ENCODE results near the gene PHLDB1.
"Not testable (repeated sequence)": the region's sequence is repeated elsewhere in the genome, so short reads cannot be mapped to it uniquely, and the experiment has no call there.

The PHLDB1 gene

DNA sequence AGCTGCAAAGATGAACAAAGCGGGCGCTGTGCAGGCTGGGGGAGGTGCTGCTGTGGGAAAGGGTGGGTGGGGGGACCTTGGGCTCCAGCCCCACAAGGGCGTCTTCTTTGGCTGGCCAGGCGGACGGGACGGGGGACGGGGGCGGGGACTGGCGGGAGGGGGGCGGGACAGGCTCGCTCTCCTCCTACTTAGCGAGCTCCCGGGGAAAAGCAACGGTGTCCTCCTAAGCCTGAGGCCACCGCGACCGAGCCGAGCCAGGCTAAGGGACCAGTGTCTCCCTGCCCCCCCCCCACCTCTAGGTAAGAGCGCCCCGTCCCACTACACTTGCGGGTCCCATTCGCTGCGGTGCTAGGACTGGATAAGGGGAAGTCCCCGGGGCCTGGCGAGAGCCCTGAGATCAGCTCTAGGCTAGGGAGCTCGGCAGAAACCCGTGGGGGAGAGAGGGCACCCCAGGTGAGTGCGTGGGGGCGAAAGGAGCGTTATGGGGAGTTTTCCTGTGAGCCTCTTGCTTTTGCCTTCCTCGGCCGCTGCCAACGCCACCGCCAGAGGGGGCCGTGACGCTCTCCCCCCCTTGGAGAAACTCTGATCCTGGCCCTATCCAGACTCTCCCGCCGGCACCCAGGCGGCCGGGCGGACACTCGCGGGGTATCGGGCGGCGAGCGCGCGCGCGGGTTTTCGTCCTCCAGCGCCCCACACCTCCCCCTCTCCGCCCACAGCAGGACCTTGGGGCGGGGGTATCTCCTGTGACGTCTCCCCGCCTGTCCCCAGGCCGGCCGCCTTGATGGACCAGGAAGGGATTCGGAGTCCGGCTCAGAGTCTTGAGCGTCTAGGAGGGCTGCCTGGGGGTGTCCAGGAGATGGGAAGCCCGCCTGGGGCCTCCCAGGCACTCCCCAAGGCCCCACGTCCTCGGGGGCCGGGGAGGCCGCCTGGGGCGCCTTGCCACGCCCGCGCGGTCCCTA is at the start of gene PHLDB1:
PHLDB1 (plus strand) TSS at position 215 of the 959 bp plus-strand sequence. CDS start 6,222 bp downstream, outside the sequence.
- no peak for DNase-seq

GRCh38 chr11:118560806-118561205 is 46.6 kb upstream of the PHLDB1 start:
- DNase-seq: no peak

- no peak for DNase-seq
Observed at GRCh38 chr11:118565051-118565450, 42.4 kb upstream of the PHLDB1 start.

- DNase-seq: no peak
Observed at GRCh38 chr11:118569670-118570069, 37.7 kb upstream of the PHLDB1 start.

DNA sequence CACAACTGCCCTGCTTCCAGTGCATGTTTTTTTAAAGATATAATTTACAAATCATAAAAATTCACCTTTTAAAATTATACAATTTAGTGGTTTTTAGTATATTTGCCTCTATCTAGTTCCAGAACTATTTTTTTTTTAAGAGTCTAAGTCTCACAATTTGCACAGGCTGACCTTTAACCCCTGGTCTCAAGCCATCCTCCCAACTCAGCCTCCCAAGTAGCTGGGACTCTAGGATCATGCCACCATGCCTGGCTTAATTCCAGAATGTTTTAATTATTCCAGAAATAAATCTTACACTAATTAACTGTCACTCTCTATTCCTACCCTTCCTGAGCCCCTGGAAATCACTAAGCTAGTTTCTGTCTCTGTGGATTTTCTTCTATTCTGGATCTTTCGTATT is 36.6 kb upstream of the PHLDB1 start:
- no peak for DNase-seq

DNA sequence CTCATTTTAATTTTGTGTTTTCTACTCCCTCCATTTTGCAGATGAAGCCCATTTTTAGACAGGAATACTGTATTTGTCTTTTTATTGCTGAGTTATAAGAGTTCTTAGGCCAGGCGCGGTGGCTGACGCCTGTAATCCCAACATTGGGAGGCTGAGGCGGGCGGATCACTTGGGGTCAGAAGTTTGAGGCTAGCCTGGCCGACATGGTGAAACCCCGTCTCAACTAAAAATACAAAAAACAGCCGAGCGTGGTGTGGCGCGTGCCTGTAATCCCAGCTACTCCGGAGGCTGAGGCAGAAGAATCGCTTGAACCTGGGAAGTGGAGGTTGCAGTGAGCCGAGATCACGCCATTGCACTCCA is 35.7 kb upstream of the PHLDB1 start:
- DNase-seq: not testable (repeated sequence)

DNA sequence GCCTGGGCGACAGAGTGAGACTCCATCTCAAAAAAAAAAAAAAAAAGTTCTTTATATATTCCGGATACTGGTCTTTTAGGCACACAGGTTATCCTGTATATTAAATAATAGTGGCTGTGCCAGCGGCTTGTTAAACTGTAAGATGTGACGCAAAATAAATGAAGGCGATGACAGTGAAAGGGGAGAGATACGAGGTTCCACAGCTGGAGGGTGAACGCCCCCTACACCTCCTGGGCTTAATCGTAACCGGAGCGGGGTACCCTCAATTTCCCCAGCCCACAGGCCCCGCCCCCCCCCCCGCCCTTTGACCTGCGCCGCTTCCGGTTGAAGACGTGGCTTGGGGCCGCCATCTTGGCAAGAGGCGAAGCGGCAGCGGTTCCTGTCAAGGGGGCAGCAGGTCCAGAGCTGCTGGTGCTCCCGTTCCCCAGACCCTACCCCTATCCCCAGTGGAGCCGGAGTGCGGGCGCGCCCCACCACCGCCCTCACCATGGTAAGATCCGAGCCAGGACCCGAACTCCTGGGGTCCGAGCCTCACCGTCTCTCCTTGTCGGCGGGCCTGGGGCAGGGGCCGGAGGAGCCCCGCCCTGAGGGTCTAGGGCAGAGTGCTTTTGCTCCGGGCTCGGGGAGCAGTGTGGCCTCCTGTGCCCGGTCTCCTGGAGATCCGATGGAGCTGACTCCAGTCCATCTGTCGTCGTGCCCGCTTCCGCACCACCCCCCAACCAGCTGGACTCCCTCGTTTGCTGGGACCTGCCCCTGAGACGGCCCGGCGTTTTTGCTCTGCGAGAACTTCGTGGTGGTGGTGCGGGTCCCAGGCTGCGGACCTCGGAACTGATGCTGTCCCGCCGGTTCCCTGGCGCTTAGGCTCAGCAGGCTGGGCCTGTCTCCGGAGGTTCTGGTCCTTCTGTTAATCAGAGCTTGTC is 35.1 kb upstream of the PHLDB1 start, which contains the start of gene ARCN1:
ARCN1 (plus strand) TSS at position 349 of the 920 bp plus-strand sequence; CDS start at position 488, 139 bp downstream.
- DNase-seq: no peak

DNA sequence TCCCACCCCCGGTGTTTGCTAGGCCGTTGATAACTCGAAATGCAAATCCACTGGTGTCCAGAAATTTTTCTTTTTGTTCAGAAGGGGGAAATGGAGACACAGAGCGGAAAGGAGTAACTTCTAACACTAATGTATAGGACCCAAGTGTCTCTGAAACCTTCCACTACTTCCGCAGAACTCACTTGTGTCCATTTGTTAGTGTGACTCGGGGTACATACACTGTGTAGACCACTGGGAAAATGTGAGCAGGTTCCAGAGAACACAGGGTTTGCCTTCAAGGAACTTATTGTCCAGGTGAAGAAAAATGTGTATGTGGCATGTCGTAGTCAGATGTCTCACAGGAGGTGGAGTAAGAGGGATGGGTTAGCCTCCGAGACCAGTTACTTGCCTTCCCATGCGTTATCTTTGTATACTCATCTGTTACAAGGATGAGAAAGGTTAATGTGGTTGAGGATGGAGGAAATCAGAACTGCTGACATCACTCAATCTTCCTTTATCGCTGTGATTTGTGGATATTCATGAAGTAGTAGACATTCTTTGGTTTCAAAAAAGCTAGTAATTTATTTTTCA is 34.3 kb upstream of the PHLDB1 start:
- no peak for DNase-seq

DNA sequence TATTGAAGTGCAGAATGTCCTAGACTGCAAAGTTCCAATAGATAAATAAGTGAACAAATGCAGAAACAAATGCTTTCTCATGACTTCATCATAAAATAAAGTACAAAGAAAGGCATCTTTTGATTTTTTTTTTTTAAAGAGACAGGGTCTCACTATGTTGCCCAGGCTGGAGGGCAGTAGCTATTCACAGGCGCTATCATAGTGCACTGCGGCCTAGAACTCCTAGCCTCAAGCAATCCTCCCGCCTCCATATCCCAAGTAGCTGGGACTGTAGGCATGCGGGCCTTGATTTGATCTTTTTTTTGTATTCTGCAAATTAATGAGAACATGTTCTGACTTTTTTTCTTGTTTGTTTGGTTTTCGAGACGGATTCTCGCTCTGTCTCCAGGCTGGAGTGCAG is 32.8 kb upstream of the PHLDB1 start:
- no peak for DNase-seq

DNA sequence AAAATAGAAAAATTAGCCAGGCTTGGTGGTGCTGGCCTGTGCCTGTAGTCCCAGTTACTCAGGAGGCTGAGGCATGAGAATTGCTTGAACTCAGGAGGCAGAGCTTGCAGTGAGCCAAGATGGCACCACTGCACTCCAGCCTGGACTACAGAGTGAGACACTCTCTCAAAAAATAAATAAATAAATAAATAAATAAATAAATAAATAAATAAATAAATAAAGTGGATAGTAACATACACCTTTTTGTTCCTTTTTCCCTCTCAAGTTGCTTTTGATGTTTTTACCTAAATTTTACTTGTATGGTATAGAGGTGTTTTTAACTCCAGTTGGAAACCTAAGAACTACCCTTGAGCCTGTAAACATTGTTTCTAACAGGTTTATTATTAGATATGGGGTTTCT is 29.4 kb upstream of the PHLDB1 start:
- DNase-seq: not testable (repeated sequence)

DNA sequence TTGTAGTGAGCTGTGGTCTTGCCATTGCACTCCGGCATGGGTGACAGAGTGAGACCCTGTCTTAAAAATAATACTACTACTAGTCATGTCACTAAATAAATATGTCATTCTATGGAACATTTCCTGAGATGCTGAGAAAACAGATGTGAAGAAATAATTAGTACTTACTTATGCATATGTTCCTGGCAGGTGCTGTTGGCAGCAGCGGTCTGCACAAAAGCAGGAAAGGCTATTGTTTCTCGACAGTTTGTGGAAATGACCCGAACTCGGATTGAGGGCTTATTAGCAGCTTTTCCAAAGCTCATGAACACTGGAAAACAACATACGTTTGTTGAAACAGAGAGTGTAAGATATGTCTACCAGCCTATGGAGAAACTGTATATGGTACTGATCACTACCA is 26.4 kb upstream of the PHLDB1 start:
- no peak for DNase-seq

- no peak for DNase-seq
Observed at GRCh38 chr11:118587952-118588351, 19.5 kb upstream of the PHLDB1 start.

DNA sequence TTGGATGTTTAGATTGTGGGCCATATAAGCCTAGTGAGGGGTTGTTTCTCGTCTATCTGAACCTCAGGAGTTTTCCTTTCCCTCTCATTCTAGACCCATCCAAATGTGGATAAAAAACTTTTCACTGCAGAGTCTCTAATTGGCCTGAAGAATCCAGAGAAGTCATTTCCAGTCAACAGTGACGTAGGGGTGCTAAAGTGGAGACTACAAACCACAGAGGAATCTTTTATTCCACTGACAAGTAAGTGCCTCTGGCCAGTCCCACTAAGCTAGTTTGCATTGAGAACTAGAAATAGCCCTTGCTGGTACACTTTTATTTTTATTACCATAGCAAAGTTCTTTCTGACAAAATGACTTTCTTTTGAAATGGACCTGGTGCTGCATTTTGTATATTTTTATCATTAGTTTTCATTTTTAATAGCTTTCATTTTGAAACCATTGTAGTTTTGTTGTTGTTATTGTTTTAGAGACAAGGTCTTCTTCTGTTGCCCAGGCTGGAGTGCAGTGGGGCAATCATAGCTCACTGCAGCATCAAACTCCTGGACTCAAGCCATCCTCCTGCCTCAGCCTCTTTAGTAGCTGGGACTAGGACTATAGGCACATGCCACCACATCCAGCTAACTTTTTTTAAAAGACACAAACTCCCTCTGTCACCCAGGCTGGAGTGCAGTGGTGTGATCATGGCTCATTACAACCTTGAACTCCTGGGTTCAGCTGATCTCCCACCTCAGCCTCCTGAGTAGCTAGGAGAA is 14.6 kb upstream of the PHLDB1 start:
- no peak for DNase-seq

DNA sequence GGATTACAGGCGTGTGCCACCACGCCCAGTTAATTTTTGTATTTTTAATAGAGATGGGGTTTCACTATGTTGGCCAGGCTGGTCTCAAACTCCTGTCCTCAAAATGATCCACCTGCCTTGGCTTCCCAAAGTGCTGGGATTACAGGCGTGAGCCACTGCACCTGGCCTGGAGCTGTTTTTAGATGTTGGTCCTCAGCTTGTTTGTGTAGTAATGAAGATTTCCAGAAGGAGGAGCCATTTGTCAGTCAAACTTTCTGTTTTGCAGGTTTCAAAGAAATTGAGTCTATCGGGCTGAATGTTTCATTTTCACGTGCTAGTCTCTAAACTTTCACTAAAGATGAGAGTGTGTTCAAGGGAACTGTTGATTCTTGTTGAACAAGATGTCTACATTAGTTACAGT is 12.4 kb upstream of the PHLDB1 start:
- DNase-seq: not testable (repeated sequence)

DNA sequence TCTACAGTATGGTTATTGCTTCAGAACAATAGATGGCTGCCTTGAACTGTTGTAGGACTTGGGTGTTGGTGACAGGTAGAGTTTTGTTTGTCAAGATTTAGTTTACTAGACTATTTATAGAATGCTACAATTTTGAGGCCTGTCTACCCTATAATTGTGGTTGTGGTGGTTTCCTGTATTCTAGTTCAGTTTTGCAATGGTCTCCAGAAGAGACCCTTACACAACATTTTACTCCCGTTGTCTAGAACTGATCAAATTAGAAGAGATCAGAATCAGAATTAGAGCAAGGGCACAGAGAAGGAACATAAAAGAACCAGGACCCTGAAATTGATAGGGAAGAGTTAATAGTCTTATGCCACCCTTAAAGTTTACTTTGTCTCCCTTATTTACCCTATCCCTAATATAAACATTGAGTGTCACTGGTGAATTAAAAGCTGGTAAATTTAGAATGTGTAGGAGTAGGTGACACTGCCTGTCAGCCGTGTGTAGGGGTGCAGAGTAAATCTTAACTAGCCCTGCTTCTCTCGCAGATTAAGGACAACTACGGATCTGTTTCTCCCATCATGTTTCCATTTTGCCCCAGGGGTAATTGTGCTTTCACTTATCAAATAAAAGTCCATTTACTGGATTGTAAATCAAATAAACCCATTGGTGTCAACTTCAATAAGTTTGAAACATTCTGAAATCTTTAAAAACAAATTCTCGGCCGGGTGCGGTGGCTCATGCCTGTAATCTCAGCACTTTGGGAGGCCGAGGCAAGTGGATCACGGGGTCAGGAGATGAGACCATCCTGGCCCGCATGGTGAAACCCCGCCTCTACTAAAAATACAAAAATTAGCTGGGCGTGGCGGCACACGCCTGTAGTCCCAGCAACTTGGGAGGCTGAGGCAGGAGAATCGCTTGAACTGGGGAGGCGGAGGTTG is 10.9 kb upstream of the PHLDB1 start:
- DNase-seq: no peak

DNA sequence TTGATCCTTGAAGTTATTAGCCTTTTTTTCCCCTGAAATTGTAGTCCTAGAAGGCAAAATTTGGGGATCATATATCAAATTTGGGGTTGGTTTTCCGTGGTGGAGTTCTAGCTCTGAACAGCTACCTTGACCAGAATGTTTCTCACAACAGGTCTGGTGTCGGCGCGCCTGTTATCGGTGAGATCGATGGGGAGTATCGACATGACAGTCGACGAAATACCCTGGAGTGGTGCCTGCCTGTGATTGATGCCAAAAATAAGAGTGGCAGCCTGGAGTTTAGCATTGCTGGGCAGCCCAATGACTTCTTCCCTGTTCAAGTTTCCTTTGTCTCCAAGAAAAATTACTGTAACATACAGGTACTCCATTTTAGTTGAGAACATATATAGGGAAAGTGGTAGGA is 9.9 kb upstream of the PHLDB1 start:
- DNase-seq: no peak

DNA sequence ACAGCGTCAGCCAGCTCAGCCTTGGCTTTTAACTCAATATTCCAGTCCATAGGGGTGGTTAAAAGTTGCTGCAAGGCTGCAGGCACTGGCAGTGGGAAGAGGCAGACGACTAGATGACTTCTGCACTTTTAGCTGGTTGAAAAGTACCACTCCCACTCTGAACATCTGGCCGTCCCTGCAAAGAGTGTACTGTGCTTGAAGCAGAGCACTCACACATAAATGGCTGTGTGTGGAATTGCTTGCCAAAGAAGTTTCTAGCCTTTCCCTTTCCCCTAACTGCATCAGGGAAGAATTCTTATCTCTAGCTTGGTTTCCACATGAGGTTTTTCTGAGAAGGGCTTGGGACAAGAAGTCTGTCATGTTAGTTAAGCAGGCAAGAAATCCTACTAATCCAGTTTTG is 5.1 kb upstream of the PHLDB1 start:
- no peak for DNase-seq

GRCh38 chr11:118603709-118604108 is 3.7 kb upstream of the PHLDB1 start:
- not testable (repeated sequence) for DNase-seq

DNA sequence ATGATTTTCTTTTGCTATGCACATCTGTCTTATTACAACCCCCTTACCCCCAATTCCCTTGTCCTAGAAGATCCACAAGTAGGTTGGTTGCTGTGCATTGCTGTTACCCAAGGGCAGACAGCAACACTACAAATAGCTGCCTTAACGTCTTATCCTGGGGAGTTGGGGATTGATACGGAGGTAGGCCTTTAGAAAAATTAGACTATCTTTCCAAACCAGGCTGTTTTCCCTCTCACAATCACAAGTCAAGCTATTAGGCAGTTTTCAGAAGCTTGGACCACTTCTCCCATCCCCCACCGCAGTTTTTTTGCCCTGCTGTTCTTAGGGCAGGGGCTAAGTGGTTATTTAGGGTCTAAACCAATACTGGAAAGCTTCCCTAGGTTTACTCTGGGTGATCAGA is 2.8 kb upstream of the PHLDB1 start:
- DNase-seq: no peak

- DNase-seq: no peak
Observed at GRCh38 chr11:118605116-118605867, 2.1 kb upstream of the PHLDB1 start.

Data from DMS153 (cell line).